HG03378 (cell line): Measurements from ENCODE around the gene CDKN2B-AS1.
A peak's percentile ranks its signal among the peaks of the same experiment; 100 is the strongest.

Experiments
- ATAC-seq: cut with Tn5 transposase; IDR thresholded peaks from one replicate; pipeline ENCODE4 v1.9.1; 2021; ENCODE audit warnings: mild to moderate bottlenecking, moderate library complexity; ENCODE audit not compliant: unreplicated experiment

Gene CDKN2B-AS1

DNA sequence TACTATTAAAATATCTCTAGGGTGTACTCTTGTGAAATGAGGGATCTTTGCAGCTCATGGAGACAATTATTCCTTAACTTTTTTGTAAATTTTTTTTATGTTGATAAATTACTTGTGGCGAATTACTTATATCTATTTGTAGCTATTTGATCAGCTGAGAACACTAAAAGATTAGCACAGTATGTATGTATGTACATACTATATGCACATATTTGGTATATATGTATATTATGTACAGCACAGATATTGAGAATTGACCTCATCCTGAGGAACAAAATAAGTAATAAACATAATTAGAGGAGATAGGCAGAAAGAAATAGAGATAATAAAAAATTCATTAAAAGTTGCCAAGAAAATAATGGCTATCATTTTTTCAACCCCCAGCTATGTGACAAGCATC lies 12.2 kb upstream of the CDKN2B-AS1 start:
- no peak for ATAC-seq

- ATAC-seq = no peak
Measured at GRCh38 chr9:21982861-21983560, 11.6 kb upstream of the CDKN2B-AS1 start.

DNA sequence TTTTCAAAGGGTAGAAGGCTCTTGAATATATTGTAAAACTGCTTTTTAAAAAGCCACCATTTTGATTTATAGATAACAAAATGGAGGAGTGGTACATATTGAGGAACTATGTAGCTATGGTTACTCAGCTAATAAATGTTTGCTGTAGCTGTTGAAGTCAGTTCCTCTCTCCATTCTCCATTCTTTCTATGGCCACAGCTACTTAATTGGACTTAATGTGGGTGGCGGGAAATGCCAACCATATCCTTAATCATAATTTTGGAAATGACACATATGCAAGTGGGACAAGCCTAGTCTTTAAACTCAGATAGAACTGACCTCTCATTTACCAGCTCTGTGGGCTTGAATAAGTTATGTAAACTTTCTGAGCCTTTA lies 11.0 kb upstream of the CDKN2B-AS1 start:
- no peak for ATAC-seq

- no peak for ATAC-seq
Measured at GRCh38 chr9:21984101-21984500, 10.5 kb upstream of the CDKN2B-AS1 start.

- peak; percentile 69 for ATAC-seq
Measured at GRCh38 chr9:21985964-21986667, 8.5 kb upstream of the CDKN2B-AS1 start.

DNA sequence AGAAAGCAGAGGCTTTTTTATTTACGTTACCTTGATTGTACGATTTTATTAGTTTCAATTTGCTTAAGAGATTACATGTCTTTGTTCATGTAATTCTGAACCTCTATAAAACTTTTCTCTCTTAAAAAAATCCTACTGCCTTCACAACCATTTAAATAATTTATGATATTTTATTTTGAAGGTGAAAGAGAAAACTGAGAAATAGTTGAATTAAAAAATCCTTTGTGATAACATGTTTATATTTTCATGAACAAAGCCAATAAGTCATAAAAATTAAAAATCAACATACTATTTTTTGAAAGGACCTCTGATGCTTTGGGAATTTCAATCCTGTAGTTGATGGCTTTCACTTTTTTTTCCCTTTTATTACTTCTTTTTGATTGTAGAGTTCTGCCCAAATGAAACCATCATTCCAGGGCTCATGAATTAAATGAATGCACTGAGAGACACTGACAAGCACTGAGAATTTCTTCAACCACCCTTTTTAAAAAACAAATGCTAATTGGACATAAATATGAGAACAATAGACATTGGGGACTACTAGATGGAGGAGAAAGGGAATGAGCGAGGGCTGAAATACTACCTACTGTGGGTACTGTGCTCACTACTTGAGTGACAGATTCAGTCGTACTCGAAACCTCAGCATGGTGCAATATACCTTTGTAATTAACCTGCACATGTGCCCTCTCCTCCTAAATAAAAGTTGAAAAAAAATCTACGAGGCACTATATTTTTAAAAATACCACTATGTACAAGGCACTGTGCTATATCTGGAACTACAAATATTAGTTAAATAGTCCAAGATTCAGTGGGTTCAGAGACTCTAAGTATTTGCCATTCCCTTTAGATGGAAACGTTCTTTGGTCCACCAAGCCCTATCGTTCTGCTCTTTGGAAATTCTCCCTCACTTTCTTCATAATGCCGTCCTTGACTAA lies 6.3 kb upstream of the CDKN2B-AS1 start:
- no peak for ATAC-seq

DNA sequence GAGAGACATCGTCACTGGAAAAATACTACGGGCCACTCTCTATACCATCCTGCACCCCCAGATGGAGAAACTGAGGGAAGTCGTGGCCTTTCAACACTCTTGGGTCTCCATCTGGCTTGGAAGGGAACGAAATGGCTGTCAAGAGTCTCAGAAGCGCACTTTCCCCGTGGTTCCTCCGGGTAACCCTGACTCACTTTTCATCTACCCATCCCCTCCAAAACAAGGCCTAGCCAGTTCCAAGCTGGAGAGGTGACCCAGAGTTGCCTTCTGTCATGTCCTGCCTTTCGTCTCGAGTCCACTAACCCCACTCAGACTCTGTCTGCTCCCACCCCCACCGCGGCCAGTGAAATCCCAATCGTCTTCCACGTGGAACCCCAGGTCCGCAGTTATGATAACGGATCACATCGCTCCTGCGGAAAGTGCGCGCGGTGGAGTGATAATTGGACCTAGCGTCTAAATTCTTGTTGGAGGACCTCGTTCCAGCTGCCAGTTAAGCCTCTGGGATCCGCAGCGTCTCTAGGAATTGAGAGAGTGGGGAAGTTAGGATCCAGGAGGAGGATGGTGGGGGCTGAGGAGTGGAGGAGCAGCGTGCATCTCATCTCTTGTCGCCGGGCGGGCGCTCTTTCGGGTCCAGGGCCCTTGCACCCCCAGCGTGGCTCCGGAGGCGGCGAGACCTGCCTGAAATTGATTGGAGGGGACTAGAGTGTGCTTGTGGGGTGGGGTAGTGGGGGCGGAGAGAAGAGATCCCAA lies 5.0 kb upstream of the CDKN2B-AS1 start:
- no peak for ATAC-seq

GRCh38 chr9:21991072-21991959 lies 3.3 kb upstream of the CDKN2B-AS1 start:
- no peak for ATAC-seq

GRCh38 chr9:21993007-21993406 lies 1.6 kb upstream of the CDKN2B-AS1 start:
- no peak for ATAC-seq

DNA sequence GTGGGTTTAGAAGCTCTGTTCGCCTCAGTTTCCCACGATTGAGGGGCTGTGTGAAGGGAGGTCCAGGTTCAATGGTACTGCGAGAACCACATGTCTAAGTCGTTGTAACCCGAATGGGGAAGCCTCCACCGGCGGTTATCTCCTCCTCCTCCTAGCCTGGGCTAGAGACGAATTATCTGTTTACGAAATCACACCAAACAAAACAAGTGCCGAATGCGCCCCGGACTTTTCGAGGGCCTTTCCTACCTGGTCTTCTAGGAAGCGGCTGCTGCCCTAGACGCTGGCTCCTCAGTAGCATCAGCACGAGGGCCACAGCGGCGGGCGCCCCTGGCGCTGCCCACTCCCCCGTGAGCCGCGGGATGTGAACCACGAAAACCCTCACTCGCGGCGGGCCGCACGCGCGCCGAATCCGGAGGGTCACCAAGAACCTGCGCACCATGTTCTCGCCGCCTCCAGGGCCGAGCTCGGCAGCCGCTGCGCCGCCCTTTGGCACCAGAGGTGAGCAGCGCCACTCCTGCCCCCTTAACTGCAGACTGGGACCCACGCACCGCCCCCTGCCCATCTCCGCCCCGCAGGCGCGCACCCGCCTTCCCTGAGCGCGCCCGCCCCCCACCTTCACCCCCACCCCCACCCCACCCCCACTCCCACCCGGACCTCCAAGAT lies 567 bp upstream of the CDKN2B-AS1 start, which contains the start of gene CDKN2A:
Gene CDKN2A (minus strand): TSS at position 500 of the 663 bp plus-strand sequence.
- ATAC-seq = peak; percentile 26

- ATAC-seq = peak; percentile 86
Measured at GRCh38 chr9:21995006-21995665, 545 bp downstream of the CDKN2B-AS1 start.

DNA sequence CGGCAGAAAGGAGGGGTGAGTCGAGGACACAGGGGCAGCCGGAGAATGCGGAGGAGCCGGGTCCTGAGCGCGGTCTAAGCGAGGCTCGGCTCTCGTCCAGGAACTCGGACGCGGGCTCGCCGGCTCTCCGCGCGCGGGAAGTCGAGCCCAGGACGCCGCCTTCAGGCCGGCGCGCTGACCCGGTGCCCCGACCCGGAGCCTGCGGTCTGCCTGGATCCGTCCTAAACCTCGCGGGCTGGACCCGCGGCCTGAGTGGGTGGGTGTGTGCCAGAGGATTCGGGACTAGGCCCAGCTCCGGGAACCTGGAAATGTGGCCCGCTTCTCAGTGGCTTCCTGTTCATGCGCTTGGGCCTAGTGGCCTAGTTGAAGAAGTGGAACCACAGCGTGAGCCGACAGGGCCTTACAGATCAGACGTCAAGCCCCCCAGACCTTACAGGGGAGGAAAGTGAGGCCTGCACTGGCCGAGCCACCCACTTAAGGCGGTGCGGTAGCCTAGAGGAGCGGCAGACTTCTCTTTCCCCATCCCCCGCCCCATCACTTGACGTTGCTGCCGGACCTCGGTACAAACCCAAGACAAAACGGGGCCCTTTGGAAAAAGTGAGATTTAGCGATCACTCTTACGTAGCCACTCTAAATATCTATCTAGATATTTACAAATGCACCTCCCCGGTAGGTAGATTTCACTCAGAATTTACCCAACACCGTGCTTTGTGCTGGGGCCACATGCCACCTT lies 1.2 kb downstream of the CDKN2B-AS1 start:
- no peak for ATAC-seq

- no peak for ATAC-seq
Measured at GRCh38 chr9:21996438-21996837, 1.8 kb downstream of the CDKN2B-AS1 start.

- ATAC-seq = no peak
Measured at GRCh38 chr9:21996858-21997257, 2.3 kb downstream of the CDKN2B-AS1 start.

GRCh38 chr9:21997480-21997879 lies 2.9 kb downstream of the CDKN2B-AS1 start:
- ATAC-seq = no peak

- no peak for ATAC-seq
Measured at GRCh38 chr9:21998026-21998425, 3.4 kb downstream of the CDKN2B-AS1 start.

DNA sequence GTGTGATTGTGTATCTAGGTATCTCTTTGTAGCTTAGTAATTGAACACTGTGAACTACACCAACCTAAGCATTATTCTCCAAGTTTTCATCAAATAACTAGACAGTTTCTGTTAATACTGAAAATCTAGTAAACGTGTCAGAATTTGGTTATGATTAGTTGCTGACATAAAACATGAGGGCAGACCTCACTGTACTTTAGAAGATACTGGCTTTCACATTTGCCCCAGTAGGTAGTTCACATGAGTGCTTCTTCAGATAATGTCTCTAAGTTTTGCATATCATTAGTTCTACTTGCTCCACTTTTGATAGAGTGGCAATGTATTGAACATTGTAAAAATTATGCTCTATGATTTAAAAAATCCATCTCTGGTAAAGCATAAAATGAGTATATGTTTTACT lies 7.4 kb downstream of the CDKN2B-AS1 start:
- no peak for ATAC-seq
